Thyroid gland (tissue), 4 donors: ENCODE data around the gene MYH14.

ENCODE experiments used
- POLR2A ChIP-seq, 2 donors: fragments of 450-650 bp; IDR thresholded peaks; one replicate each; pipeline ENCODE4 v1.6.1; 2017; ENCODE audit warnings: antibody characterized with exemption in 2 of 2, mild to moderate bottlenecking in 2 of 2, moderate library complexity in 1 of 2
- TF ChIP-seq, protein P1 (sequence below), 6 experiments: fragments of 200-600 bp in 3 of 6; fragments of 450-650 bp in 3 of 6; sonication (generic) in 3 of 6; IDR thresholded peaks; one replicate each; pipeline ENCODE4 v1.5.1; 2016 to 2019; ENCODE audit warnings: antibody characterized with exemption in 6 of 6, mild to moderate bottlenecking in 2 of 6, inconsistent platforms in 1 of 6, moderate library complexity in 1 of 6

DNA sequence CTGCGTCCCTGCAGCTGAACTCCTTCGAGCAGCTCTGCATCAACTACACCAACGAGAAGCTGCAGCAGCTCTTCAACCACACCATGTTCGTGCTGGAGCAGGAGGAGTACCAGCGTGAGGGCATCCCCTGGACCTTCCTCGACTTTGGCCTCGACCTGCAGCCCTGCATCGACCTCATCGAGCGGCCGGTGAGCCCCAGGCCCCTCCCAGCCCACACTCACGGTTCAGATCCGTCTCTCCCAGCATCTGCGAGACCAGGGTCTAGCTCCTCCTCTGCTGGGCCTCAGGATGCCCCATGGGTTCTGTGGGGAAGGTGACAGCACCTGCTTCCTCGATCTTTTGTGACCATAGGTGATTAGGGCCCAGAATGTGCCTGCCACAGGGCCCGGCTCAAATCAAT lies 46.2 kb downstream of the MYH14 start:
- TF ChIP-seq, protein P1, sequence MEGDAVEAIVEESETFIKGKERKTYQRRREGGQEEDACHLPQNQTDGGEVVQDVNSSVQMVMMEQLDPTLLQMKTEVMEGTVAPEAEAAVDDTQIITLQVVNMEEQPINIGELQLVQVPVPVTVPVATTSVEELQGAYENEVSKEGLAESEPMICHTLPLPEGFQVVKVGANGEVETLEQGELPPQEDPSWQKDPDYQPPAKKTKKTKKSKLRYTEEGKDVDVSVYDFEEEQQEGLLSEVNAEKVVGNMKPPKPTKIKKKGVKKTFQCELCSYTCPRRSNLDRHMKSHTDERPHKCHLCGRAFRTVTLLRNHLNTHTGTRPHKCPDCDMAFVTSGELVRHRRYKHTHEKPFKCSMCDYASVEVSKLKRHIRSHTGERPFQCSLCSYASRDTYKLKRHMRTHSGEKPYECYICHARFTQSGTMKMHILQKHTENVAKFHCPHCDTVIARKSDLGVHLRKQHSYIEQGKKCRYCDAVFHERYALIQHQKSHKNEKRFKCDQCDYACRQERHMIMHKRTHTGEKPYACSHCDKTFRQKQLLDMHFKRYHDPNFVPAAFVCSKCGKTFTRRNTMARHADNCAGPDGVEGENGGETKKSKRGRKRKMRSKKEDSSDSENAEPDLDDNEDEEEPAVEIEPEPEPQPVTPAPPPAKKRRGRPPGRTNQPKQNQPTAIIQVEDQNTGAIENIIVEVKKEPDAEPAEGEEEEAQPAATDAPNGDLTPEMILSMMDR (IDR thresholded peaks at IDR 0.05), result no peak
- TF ChIP-seq POLR2A (IDR thresholded peaks at IDR 0.05), result no peak
